Esophagus squamous epithelium (tissue), 5 donors: ENCODE results near the gene CLSTN2. TPM values are rescaled to one million over a fixed set of nuclear protein-coding genes. Genes with fewer than 3 reads are reported as not detected.

Experiments used
- DNase-seq: peaks from one replicate; lab custom pipeline; 2025; lab: John Stamatoyannopoulos, UW
- H3K27ac ChIP-seq, 4 donors: fragments of 200-600 bp; sonication (generic); one replicate each; pipeline ENCODE4 v1.5.1; 2016 to 2019; ENCODE audit warnings: mild to moderate bottlenecking in 1 of 4
- H3K27me3 ChIP-seq, 4 donors: fragments of 200-600 bp; sonication (generic); 1 replicate in 3 of 4; 2 replicates in 1 of 4; pipeline versions ENCODE4 v1.5.1 to v1.6.0; 2017 to 2021; ENCODE audit warnings: antibody characterized with exemption in 1 of 4
- H3K36me3 ChIP-seq, 3 donors: fragments of 200-600 bp; sonication (generic); one replicate each; pipeline ENCODE4 v1.5.1; 2016 to 2019
- H3K4me1 ChIP-seq, 3 donors: fragments of 200-600 bp; sonication (generic); one replicate each; pipeline ENCODE4 v1.5.1; 2017 to 2019
- H3K4me3 ChIP-seq, 4 donors: fragments of 200-600 bp; sonication (generic); 1 replicate in 3 of 4; 2 replicates in 1 of 4; pipeline ENCODE4 v1.5.1; 2016 to 2019; ENCODE audit warnings: mild to moderate bottlenecking in 2 of 4, moderate library complexity in 1 of 4
- H3K9me3 ChIP-seq, 3 donors: fragments of 200-600 bp; sonication (generic); one replicate each; pipeline ENCODE4 v1.5.1; 2016 to 2019
- CTCF ChIP-seq, 6 experiments: fragments of 450-650 bp in 4 of 6; fragments of 200-600 bp in 2 of 6; sonication (generic) in 2 of 6; IDR thresholded peaks; one replicate each; pipeline ENCODE4 v1.5.1; 2016 to 2019; ENCODE audit warnings: antibody characterized with exemption in 6 of 6, mild to moderate bottlenecking in 4 of 6, moderate library complexity in 4 of 6
- POLR2A ChIP-seq, 4 donors: fragments of 450-650 bp; IDR thresholded peaks; one replicate each; pipeline ENCODE4 v1.6.1; 2017; ENCODE audit warnings: antibody characterized with exemption in 4 of 4, mild to moderate bottlenecking in 4 of 4, moderate library complexity in 3 of 4
- WGBS, 2 donors: methylation state at CpG; one replicate each; pipeline ENCODE4 v1.1.5; 2018; 5-methylcytosine and 5-hydroxymethylcytosine counted together
- intact Hi-C: fragments of 100-400 bp; cut with DNase I; formaldehyde crosslinking; loops from one replicate; pipeline ENCODE4 v1.15.0; 2022
- total RNA-seq, 4 donors: library from RNA; depleted of rRNA; stranded (reverse); fragments of >200 nt; gene quantifications; one replicate each; pipeline ENCODE4 v1.1.0, GENCODE V29; 2016
- donor health status: DM: yes; HTN: yes; CAD: no.

Gene CLSTN2
- total RNA-seq, 4 donors from 2014 or later: 0.53 to 5.0 (median 3.1) TPM

- H3K27me3 ChIP-seq: no peaks in the 10 kb centered on the region
- no peaks in the 10 kb centered on the region for H3K4me1 ChIP-seq
- TF ChIP-seq POLR2A (IDR thresholded peaks at IDR 0.05) (no peak), CTCF (IDR thresholded peaks at IDR 0.05) (no peak)
- no peak overlapping the region for H3K4me3 ChIP-seq
- WGBS, 2 donors: 78 to 87% methylated on average over 5 of the region's 5 CpGs
- H3K27ac ChIP-seq: no peak overlapping the region
- H3K36me3 ChIP-seq: no peaks in the 10 kb centered on the region
- H3K9me3 ChIP-seq: no peaks in the 10 kb centered on the region
- DNase-seq: no peak
- intact Hi-C loops: no loop called here
These were observed 216.3 kb downstream of the CLSTN2 start for GRCh38 chr3:140151321-140151720.

DNA sequence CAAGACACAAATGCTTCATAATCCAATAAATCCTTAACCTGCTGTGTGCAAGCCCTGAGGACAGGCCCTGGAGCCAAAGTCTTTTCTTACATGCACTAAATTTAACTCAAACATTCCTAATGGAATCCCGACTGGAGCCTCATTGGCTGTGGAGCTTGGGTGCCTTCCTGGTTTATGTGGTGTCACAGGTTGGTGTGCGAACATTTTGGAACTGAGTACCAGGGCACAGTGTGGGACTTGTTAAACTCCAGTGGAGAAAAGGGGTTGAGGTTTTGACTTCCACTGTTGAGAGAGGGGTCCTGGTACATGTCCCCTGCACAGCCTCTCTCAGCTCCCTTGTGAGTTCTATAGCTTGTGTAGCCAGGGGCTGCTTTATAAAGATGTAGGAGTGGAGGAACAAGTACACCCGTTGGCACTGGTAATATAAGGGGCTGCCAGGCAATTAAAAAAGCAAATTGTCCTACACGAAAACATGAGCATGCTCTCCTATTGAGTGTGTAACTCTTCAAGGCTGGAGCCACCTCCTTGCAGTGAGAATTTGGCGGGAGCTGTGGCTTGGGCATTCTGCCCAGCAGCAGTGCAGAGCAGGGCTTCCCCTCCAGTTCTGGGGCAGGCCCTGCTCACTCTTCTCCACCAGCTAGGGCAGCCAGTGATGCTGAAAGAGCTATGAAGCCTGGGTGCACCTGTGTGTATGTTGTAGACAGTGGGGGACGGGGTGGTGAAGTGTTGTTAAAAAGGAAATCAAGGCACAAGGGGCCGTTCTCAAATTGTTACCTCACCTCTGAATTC lies 218.1 kb downstream of the CLSTN2 start:
- no peak for DNase-seq
- Histone ChIP-seq H3K4me3 (no peak overlapping the region), H3K9me3 (no peaks in the 10 kb centered on the region), H3K27me3 (no peaks in the 10 kb centered on the region), H3K36me3 (no peaks in the 10 kb centered on the region), H3K4me1 (no peaks in the 10 kb centered on the region), H3K27ac (no peak overlapping the region)
- WGBS, 2 donors: 52 to 58% methylated on average over 7 of the region's 7 CpGs
- intact Hi-C loops: no loop called here
- TF ChIP-seq CTCF (IDR thresholded peaks at IDR 0.05) (no peak), POLR2A (IDR thresholded peaks at IDR 0.05) (no peak)

DNA sequence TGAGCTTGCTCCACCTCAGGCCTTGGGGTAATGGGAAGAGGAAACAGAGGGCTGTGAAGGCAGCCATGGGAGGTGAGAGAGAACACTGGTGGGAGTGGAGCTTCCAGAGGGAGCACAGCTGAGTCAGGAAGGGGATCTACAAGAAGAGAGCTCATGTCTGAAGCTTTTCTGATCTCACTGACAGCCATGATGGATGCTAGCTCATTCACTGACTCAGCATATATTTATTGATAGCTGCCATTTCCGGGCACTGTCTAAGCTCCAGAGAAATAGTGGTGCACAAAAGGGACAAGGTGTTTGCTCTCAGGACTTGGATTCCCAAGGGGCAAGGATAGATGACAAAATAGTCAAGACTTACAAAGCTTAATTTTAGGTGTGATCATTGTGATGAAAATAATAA lies 218.8 kb downstream of the CLSTN2 start:
- DNase-seq: no peak
- H3K36me3 ChIP-seq: no peaks in the 10 kb centered on the region
- no peak overlapping the region for H3K4me3 ChIP-seq
- no peaks in the 10 kb centered on the region for H3K27me3 ChIP-seq
- no peaks in the 10 kb centered on the region for H3K9me3 ChIP-seq
- TF ChIP-seq POLR2A (IDR thresholded peaks at IDR 0.05) (no peak), CTCF (IDR thresholded peaks at IDR 0.05) (no peak)
- WGBS, 2 donors: 74 to 75% methylated on average over 1 of the region's 1 CpG
- H3K4me1 ChIP-seq: no peaks in the 10 kb centered on the region
- intact Hi-C loops: no loop called here
- no peak overlapping the region for H3K27ac ChIP-seq

- no peaks in the 10 kb centered on the region for H3K9me3 ChIP-seq
- H3K4me1 ChIP-seq: no peaks in the 10 kb centered on the region
- no peak overlapping the region for H3K27ac ChIP-seq
- TF ChIP-seq CTCF (IDR thresholded peaks at IDR 0.05) (no peak), POLR2A (IDR thresholded peaks at IDR 0.05) (no peak)
- H3K4me3 ChIP-seq: no peak overlapping the region
- H3K36me3 ChIP-seq: no peaks in the 10 kb centered on the region
- WGBS, 2 donors: 85% methylated on average over 2 of the region's 2 CpGs
- no peaks in the 10 kb centered on the region for H3K27me3 ChIP-seq
- no peak for DNase-seq
- intact Hi-C loops: no loop called here
These were observed 222.2 kb downstream of the CLSTN2 start for GRCh38 chr3:140157161-140157560.

- H3K36me3 ChIP-seq: no peaks in the 10 kb centered on the region
- H3K27me3 ChIP-seq: no peaks in the 10 kb centered on the region
- H3K9me3 ChIP-seq: no peaks in the 10 kb centered on the region
- H3K27ac ChIP-seq: no peak overlapping the region
- no peaks in the 10 kb centered on the region for H3K4me1 ChIP-seq
- intact Hi-C loops: no loop called here
- TF ChIP-seq POLR2A (IDR thresholded peaks at IDR 0.05): no peak
- no peak for TF ChIP-seq CTCF (IDR thresholded peaks at IDR 0.05)
- H3K4me3 ChIP-seq: no peak overlapping the region
- no peak for DNase-seq
These were observed 224.7 kb downstream of the CLSTN2 start for GRCh38 chr3:140159646-140160045.
